GM18508 (cell line): ENCODE data around the gene AJAP1.

Source experiments
- ATAC-seq: cut with Tn5 transposase; IDR thresholded peaks from one replicate; pipeline ENCODE4 v1.9.1; 2021; ENCODE audit warnings: moderate number of reproducible peaks; ENCODE audit not compliant: insufficient read depth, unreplicated experiment

The AJAP1 gene

GRCh38 chr1:4676253-4676652, 21.8 kb downstream of the AJAP1 start:
- ATAC-seq = no peak

- no peak for ATAC-seq
Observed at GRCh38 chr1:4677608-4678007, 23.2 kb downstream of the AJAP1 start.

GRCh38 chr1:4678066-4678717, 23.8 kb downstream of the AJAP1 start:
- no peak for ATAC-seq

- ATAC-seq = no peak
Observed at GRCh38 chr1:4681026-4681425, 26.6 kb downstream of the AJAP1 start.

GRCh38 chr1:4682607-4683220, 28.3 kb downstream of the AJAP1 start:
- ATAC-seq = no peak

- ATAC-seq = no peak
Observed at GRCh38 chr1:4684136-4684535, 29.7 kb downstream of the AJAP1 start.

- no peak for ATAC-seq
Observed at GRCh38 chr1:4684864-4685522, 30.6 kb downstream of the AJAP1 start.

GRCh38 chr1:4685523-4685865, 31.1 kb downstream of the AJAP1 start:
- no peak for ATAC-seq

GRCh38 chr1:4687943-4688342, 33.5 kb downstream of the AJAP1 start:
- ATAC-seq = no peak

GRCh38 chr1:4689271-4689935, 35.0 kb downstream of the AJAP1 start:
- no peak for ATAC-seq

- ATAC-seq = no peak
Observed at GRCh38 chr1:4689941-4690635, 35.7 kb downstream of the AJAP1 start.

GRCh38 chr1:4690951-4691675, 36.7 kb downstream of the AJAP1 start:
- ATAC-seq = no peak

- ATAC-seq = no peak
Observed at GRCh38 chr1:4691766-4692405, 37.5 kb downstream of the AJAP1 start.

GRCh38 chr1:4692437-4692836, 38.0 kb downstream of the AJAP1 start:
- no peak for ATAC-seq

GRCh38 chr1:4693331-4693730, 38.9 kb downstream of the AJAP1 start:
- ATAC-seq = no peak

GRCh38 chr1:4693891-4694290, 39.5 kb downstream of the AJAP1 start:
- no peak for ATAC-seq

- no peak for ATAC-seq
Observed at GRCh38 chr1:4694492-4694891, 40.1 kb downstream of the AJAP1 start.

GRCh38 chr1:4695241-4695640, 40.8 kb downstream of the AJAP1 start:
- ATAC-seq = no peak

- no peak for ATAC-seq
Observed at GRCh38 chr1:4696161-4696745, 41.8 kb downstream of the AJAP1 start.
